PC-3 (cell line): ENCODE measurements around the gene KCNQ1. TPM values are rescaled to one million over a fixed set of nuclear protein-coding genes. Genes with fewer than 3 reads are reported as not detected.

ENCODE experiments used
- ATAC-seq: fragments of 200-7000 bp; cut with Tn5 transposase; 2 replicates; pipeline ENCODE4 v1.9.1; 2020; ENCODE audit warnings: mild to moderate bottlenecking, moderate library complexity
- BruUV-seq: library from RNA; stranded (reverse); fragments of 400-500 nt; replicated peaks from 2 replicates; lab custom pipeline; 2021; lab: Mats Ljungman, UMichigan
- CTCF ChIA-PET: fragments of 300-600 bp; sonication (Branson Sonifier 250); formaldehyde crosslinking; loops from one replicate; lab custom pipeline; 2022; ENCODE audit warnings: antibody characterized with exemption; lab: Charles Lee
- POLR2A ChIA-PET: fragments of 300-600 bp; sonication (Branson Sonifier 250); formaldehyde crosslinking; loops from one replicate; lab custom pipeline; 2022; ENCODE audit warnings: antibody characterized with exemption; ENCODE audit not compliant: unreplicated experiment; lab: Charles Lee
- DNase-seq: peaks from one replicate; pipeline ENCODE4 v3.0.0-alpha.2; 2015
- H2AFZ ChIP-seq: fragments of 300-600 bp; sonication (generic); 2 replicates; pipeline ENCODE4 v1.6.0; 2016; ENCODE audit warnings: antibody characterized with exemption, low read length
- H3F3A ChIP-seq: fragments of 300-600 bp; sonication (generic); one replicate; pipeline ENCODE4 v1.6.0; 2017; ENCODE audit warnings: antibody characterized with exemption, low read length, control low read depth, mild to moderate bottlenecking; ENCODE audit not compliant: unreplicated experiment
- H3K27ac ChIP-seq: fragments of 300-600 bp; sonication (generic); 2 replicates; pipeline ENCODE4 v1.5.1; 2016; ENCODE audit warnings: mild to moderate bottlenecking, low read length
- H3K27me3 ChIP-seq: fragments of 300-600 bp; sonication (generic); 2 replicates; pipeline ENCODE4 v1.6.1; 2016; ENCODE audit warnings: low read length, mixed read lengths
- H3K36me3 ChIP-seq: fragments of 300-600 bp; sonication (generic); 2 replicates; pipeline ENCODE4 v1.6.1; 2016; ENCODE audit warnings: low read depth, mixed run types, low read length, mixed read lengths
- H3K4me1 ChIP-seq: fragments of 300-600 bp; sonication (generic); 2 replicates; pipeline ENCODE4 v1.5.1; 2016; ENCODE audit warnings: low read length; ENCODE audit not compliant: insufficient read depth
- H3K4me2 ChIP-seq: fragments of 300-600 bp; sonication (generic); 2 replicates; pipeline ENCODE4 v1.6.0; 2016; ENCODE audit warnings: low read length
- H3K4me3 ChIP-seq: fragments of 300-600 bp; sonication (generic); 2 replicates; pipeline ENCODE4 v1.5.1; 2016; ENCODE audit warnings: mild to moderate bottlenecking, low read length, mixed read lengths
- H3K79me2 ChIP-seq: fragments of 300-600 bp; sonication (generic); 2 replicates; pipeline ENCODE4 v1.6.1; 2017; ENCODE audit warnings: low read length, mixed read lengths
- H3K9ac ChIP-seq: fragments of 300-600 bp; sonication (generic); 2 replicates; pipeline ENCODE4 v1.6.0; 2016; ENCODE audit warnings: mild to moderate bottlenecking, low read length
- H3K9me2 ChIP-seq: fragments of 300-600 bp; sonication (generic); replicated peaks from 2 replicates; pipeline ENCODE4 v1.6.1; 2016; ENCODE audit warnings: mixed run types, low read length, mixed read lengths
- H3K9me3 ChIP-seq: fragments of 300-600 bp; sonication (generic); 2 replicates; pipeline ENCODE4 v1.6.1; 2016; ENCODE audit warnings: low read length, mixed read lengths
- H4K20me1 ChIP-seq: fragments of 300-600 bp; sonication (generic); 2 replicates; pipeline ENCODE4 v1.6.1; 2016; ENCODE audit warnings: low read length, mixed read lengths
- CTCF ChIP-seq: fragments of 300-600 bp; sonication (generic); conservative IDR thresholded peaks from 2 replicates; pipeline ENCODE4 v1.5.1; 2017; ENCODE audit warnings: antibody characterized with exemption, low read depth, mild to moderate bottlenecking, low read length
- EZH2 ChIP-seq: fragments of 300-600 bp; sonication (generic); IDR thresholded peaks from one replicate; pipeline ENCODE4 v1.6.1; 2017; ENCODE audit warnings: antibody characterized with exemption, mild to moderate bottlenecking, low read length; ENCODE audit not compliant: unreplicated experiment
- EZH2phosphoT487 ChIP-seq: fragments of 300-600 bp; sonication (generic); IDR thresholded peaks from 2 replicates; pipeline ENCODE4 v1.6.1; 2018; ENCODE audit warnings: mild to moderate bottlenecking, antibody characterized with exemption, low read length, borderline replicate concordance
- intact Hi-C: fragments of 100-400 bp; cut with micrococcal nuclease; formaldehyde crosslinking; loops from 2 replicates; pipeline ENCODE4 v1.9.0; 2023
- total RNA-seq: library from RNA; depleted of rRNA; stranded (reverse); fragments of >200 nt; gene quantifications from 2 replicates; pipeline ENCODE4 v1.2.3, GENCODE V29; 2014

KCNQ1 gene
- total RNA-seq, 1 experiment from 2014 or later: 0.40 TPM

- TF ChIP-seq EZH2phosphoT487 (no peak), EZH2 (no peak), CTCF (no peak)
- Histone ChIP-seq H3F3A (no peaks in the 10 kb centered on the region), H3K9me2 (no peaks in the 10 kb centered on the region), H4K20me1 (no peaks in the 10 kb centered on the region), H3K4me1 (0 out of 2 replicates have a peak, but pooled peaks cover 3% of the 10 kb centered on the region), H3K4me2 (no peak overlapping the region), H3K4me3 (no peak overlapping the region), H3K27ac (no peak overlapping the region), H2AFZ (no peak overlapping the region), H3K9me3 (no peaks in the 10 kb centered on the region), H3K9ac (no peak overlapping the region), H3K79me2 (no peaks in the 10 kb centered on the region), H3K36me3 (no peaks in the 10 kb centered on the region), H3K27me3 (no peaks in the 10 kb centered on the region)
- no TSS peak for BruUV-seq
- no peak for ATAC-seq
- ChIA-PET CTCF (no interaction called here), POLR2A (no interaction called here)
- intact Hi-C loops: no loop called here
- DNase-seq: no peak
These were observed 364.3 kb downstream of the KCNQ1 start for GRCh38 chr11:2808850-2809846.

- BruUV-seq: no TSS peak
- H3K27ac ChIP-seq: no peak overlapping the region
- ChIA-PET POLR2A (no interaction called here), CTCF (no interaction called here)
- H3K9ac ChIP-seq: no peak overlapping the region
- TF ChIP-seq CTCF (no peak), EZH2 (no peak), EZH2phosphoT487 (no peak)
- H3F3A ChIP-seq: no peaks in the 10 kb centered on the region
- no peaks in the 10 kb centered on the region for H3K27me3 ChIP-seq
- no peaks in the 10 kb centered on the region for H3K79me2 ChIP-seq
- DNase-seq: no peak
- no peaks in the 10 kb centered on the region for H3K36me3 ChIP-seq
- no peaks in the 10 kb centered on the region for H3K9me3 ChIP-seq
- H3K4me2 ChIP-seq: no peak overlapping the region
- H4K20me1 ChIP-seq: no peaks in the 10 kb centered on the region
- no peak overlapping the region for H3K4me3 ChIP-seq
- H3K9me2 ChIP-seq: no peaks in the 10 kb centered on the region
- H3K4me1 ChIP-seq: 0 out of 2 replicates have a peak, but pooled peaks cover 3% of the 10 kb centered on the region
- intact Hi-C loops: no loop called here
- ATAC-seq: no peak
- H2AFZ ChIP-seq: no peak overlapping the region
These were observed 365.0 kb downstream of the KCNQ1 start for GRCh38 chr11:2809854-2810253.
